Measurements from ENCODE around the gene PEX26.
"Not testable (repeated sequence)": the region's sequence is repeated elsewhere in the genome, so short reads cannot be mapped to it uniquely, and the experiment has no call there.

PEX26 gene

DNA sequence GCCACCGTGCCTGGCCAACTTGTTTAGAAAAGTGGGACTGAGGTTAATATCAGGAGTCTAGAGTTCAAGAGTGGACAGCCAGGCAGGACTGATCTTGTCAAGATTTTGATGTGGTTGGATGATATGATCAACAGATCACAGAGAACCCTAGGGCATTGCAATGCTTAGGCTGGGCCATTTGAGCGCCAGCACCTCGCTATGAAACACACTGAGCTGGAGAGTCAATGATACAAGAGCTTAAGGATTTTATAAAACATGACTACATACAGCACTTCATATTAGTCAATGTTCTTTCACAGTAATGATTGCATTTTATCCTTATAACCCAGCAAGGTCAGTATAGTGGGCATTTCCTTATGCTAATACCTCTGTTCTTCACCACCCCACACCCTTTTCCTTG, 15.4 kb upstream of the PEX26 start:
- no peak for DNase-seq (ENCODE audit: low read depth)
- no peak overlapping the region for H3K4me3 ChIP-seq (replicated peaks; ENCODE audit: low read depth, low read length)
- TF ChIP-seq, protein P1, sequence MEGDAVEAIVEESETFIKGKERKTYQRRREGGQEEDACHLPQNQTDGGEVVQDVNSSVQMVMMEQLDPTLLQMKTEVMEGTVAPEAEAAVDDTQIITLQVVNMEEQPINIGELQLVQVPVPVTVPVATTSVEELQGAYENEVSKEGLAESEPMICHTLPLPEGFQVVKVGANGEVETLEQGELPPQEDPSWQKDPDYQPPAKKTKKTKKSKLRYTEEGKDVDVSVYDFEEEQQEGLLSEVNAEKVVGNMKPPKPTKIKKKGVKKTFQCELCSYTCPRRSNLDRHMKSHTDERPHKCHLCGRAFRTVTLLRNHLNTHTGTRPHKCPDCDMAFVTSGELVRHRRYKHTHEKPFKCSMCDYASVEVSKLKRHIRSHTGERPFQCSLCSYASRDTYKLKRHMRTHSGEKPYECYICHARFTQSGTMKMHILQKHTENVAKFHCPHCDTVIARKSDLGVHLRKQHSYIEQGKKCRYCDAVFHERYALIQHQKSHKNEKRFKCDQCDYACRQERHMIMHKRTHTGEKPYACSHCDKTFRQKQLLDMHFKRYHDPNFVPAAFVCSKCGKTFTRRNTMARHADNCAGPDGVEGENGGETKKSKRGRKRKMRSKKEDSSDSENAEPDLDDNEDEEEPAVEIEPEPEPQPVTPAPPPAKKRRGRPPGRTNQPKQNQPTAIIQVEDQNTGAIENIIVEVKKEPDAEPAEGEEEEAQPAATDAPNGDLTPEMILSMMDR (IDR thresholded peaks at IDR 0.05; ENCODE audit: low read length, missing control alignments), result no peak

- TF ChIP-seq, protein P1 (IDR thresholded peaks at IDR 0.05; ENCODE audit: low read length, missing control alignments), result no peak
- DNase-seq (ENCODE audit: low read depth), result no peak
Measured at GRCh38 chr22:18063306-18063705, 14.5 kb upstream of the PEX26 start.

DNA sequence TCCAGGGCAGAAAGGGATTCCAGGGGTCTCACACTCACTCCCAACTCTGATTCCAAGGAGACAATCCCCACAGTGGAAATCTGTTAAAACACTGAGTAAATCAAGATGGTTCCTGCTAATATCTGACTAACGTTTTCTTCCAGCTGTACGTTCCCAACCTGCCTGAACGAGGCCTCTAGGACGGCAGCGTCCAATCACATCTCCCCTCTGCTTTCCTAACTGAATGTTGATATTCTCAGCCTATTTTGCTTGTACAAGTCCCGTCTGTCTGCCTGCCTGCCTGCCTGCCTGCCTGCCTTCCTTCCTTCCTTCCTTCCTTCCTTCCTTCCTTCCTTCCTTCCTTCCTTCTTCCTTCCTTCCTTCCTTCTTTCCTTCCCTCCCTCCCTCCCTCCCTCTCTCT, 14.1 kb upstream of the PEX26 start:
- DNase-seq (ENCODE audit: low read depth); H3K4me3 ChIP-seq (replicated peaks; ENCODE audit: low read depth, low read length): not testable (repeated sequence)

More at GRCh38 chr22:18063306-18063705, 14.5 kb upstream of the PEX26 start:
- no peak overlapping the region for H3K4me3 ChIP-seq (replicated peaks; ENCODE audit: low read depth, low read length)

DNA sequence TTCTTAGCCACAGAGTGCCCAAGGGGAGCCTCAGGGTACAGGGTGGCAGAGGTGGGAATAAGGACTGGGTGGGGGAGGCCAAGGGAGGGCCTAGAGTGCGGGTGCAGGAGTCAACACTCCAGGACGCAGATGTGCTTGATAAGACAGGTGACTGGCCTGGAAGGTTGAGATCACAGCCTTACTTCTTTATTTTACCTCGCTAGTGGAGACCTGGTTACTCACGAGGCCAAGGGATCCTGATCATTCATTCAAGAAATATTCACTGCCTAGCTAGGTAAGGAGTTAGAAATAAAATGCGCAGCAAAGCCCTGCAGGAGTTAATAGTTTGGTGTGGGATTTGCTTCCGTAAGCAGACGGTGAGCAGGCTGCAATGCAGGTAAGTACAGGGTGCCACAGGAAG, 13.2 kb upstream of the PEX26 start:
- no peak overlapping the region for H3K4me3 ChIP-seq (replicated peaks; ENCODE audit: low read depth, low read length)
- DNase-seq (ENCODE audit: low read depth), result no peak
- TF ChIP-seq, protein P1 (IDR thresholded peaks at IDR 0.05; ENCODE audit: low read length, missing control alignments), result no peak

DNA sequence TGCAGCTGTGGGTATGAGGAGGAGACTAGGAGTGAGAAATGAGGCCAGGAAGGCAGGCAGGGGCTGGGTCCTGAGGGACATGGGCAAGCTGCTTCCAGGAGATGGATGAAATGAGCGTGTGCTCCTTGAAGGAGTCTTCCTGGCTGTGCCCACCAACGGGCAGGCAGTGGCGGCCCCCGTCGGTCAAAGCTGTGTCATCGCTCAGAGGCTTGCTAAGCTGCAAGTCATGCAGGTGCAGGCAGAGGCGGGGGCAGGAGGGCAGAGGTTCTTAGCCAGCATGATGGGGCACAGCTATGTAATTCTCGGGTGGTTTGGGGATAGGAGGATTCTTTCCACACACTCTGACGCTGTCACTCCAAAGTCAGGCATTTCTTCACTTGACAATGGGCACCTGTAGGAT, 12.5 kb upstream of the PEX26 start:
- no peak overlapping the region for H3K4me3 ChIP-seq (replicated peaks; ENCODE audit: low read depth, low read length)
- TF ChIP-seq, protein P1 (IDR thresholded peaks at IDR 0.05; ENCODE audit: low read length, missing control alignments), result no peak

DNA sequence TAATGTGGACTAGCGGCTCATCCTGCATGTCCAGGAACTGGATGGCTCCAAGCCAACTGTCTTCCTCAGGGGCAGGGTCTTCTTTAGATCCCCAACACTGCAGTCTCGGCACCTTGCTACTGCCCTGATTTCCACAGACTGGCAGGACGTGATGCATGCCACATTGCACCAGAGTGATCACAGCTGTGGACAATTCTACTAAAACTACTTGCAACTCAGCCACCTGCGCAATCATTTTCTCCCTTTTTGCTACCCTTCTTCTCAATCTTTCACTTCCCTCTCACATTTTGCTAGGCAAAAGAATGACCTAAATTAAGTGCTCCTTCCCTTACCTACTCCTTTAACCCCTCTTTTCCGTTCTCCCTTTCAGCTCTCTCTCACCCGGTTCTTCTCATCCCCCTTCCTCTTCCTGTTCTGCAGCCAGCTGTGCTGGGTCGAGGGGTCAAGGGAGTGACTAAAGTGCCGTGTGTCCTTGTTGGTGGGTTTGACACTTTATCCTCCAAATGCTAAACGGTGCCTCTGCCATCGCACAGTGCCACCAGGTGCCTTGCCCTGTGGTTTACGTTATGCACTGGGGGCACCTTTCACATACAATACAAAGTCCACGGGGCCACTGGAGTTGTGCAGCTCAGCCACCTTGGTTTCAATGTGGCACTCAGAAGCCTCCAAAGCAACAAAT, 11.5 kb upstream of the PEX26 start:
- DNase-seq (ENCODE audit: low read depth), result no peak
- TF ChIP-seq, protein P1 (IDR thresholded peaks at IDR 0.05; ENCODE audit: low read length, missing control alignments), result no peak
- no peak overlapping the region for H3K4me3 ChIP-seq (replicated peaks; ENCODE audit: low read depth, low read length)

More for the DNA sequence above, 12.5 kb upstream of the PEX26 start:
- no peak for DNase-seq (ENCODE audit: low read depth)

DNA sequence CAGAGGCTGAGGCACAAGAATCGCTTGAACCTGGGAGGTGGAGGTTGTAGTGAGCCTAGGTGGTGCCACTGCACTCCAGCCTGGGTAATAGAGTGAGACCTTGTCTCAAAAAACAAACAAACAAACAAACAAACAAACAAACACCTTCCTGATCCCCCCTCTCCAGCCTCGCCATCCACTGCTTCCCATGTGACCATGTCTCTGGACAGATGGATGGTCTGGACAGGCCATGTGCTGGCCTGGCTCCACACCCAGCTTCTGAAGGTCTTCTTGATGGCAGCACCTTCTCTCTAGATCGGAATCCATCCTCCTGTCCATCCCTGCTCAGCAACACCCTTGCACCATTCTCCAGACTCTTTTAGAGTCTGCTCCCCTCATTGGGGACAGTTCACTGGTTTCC, 10.7 kb upstream of the PEX26 start:
- no peak overlapping the region for H3K4me3 ChIP-seq (replicated peaks; ENCODE audit: low read depth, low read length)
- TF ChIP-seq, protein P1 (IDR thresholded peaks at IDR 0.05; ENCODE audit: low read length, missing control alignments), result no peak
- DNase-seq (ENCODE audit: low read depth), result no peak

Measured in fibroblast of pulmonary artery (primary cell).